ENCODE data around the gene TACR1.

GRCh38 chr2:75025216-75025615, 174.1 kb downstream of the TACR1 start:
- TF ChIP-seq CTCF (IDR thresholded peaks at IDR 0.05) (no peak), POLR2A (IDR thresholded peaks at IDR 0.05) (no peak), EP300 (IDR thresholded peaks at IDR 0.05) (no peak)
